ENCODE data around the gene KLHL28. TPM values are rescaled to one million over a fixed set of nuclear protein-coding genes. Genes with fewer than 3 reads are reported as not detected.
A peak's percentile ranks its signal among the peaks of the same experiment; 100 is the strongest.

KLHL28 gene
- total RNA-seq, 1 donor from 2014 or later = 14.5 TPM

GRCh38 chr14:44963775-44964380 lies 2.1 kb upstream of the KLHL28 start:
- no peak for DNase-seq (ENCODE audit: extremely low spot score, unreplicated experiment)
- Mint-ChIP-seq H3K4me1 (ENCODE audit: unreplicated experiment) (peaks cover 46% of the 10 kb centered on the region), H3K27ac (no peak overlapping the region), H3K9me3 (peaks cover 8% of the 10 kb centered on the region), H3K4me3 (no peak overlapping the region), H3K27me3 (no peaks in the 10 kb centered on the region), H3K36me3 (peaks cover 22% of the 10 kb centered on the region)
- TF ChIP-seq CTCF (conservative IDR thresholded peaks at IDR 0.05) = no peak

DNA sequence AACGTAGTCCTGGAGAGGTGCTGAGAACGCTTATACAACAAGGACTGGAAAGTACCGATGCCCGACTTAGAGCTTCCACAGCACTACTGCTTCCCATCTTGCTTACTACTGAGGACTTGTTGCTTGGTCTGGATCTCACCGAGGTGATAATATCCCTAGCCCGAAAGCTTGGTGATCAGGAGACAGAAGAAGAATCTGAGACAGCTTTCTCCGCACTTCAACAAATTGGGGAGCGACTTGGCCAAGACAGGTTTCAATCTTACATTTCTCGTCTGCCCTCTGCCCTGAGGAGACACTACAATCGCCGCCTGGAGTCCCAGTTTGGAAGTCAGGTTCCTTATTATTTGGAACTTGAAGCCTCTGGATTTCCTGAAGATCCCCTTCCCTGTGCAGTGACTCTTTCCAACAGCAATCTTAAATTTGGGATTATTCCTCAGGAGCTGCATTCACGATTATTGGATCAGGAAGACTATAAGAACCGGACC lies 1.3 kb upstream of the KLHL28 start:
- Mint-ChIP-seq H3K4me1 (ENCODE audit: unreplicated experiment) (peaks cover 41% of the 10 kb centered on the region), H3K27me3 (no peaks in the 10 kb centered on the region), H3K27ac (no peak overlapping the region), H3K4me3 (no peak overlapping the region), H3K36me3 (peaks cover 18% of the 10 kb centered on the region), H3K9me3 (peaks cover 4% of the 10 kb centered on the region)
- no peak for TF ChIP-seq CTCF (conservative IDR thresholded peaks at IDR 0.05)
- no peak for DNase-seq (ENCODE audit: extremely low spot score, unreplicated experiment)

GRCh38 chr14:44962334-44963043 lies 742 bp upstream of the KLHL28 start:
- H3K9me3 Mint-ChIP-seq = peaks cover 3% of the 10 kb centered on the region
- DNase-seq (ENCODE audit: extremely low spot score, unreplicated experiment) = peak; percentile 71
- H3K27ac Mint-ChIP-seq = no peak overlapping the region
- no peak overlapping the region for H3K4me3 Mint-ChIP-seq
- no peaks in the 10 kb centered on the region for H3K27me3 Mint-ChIP-seq
- peaks cover 13% of the 10 kb centered on the region for H3K36me3 Mint-ChIP-seq
- TF ChIP-seq CTCF (conservative IDR thresholded peaks at IDR 0.05) = no peak
- H3K4me1 Mint-ChIP-seq (ENCODE audit: unreplicated experiment) = peaks cover 38% of the 10 kb centered on the region

- Mint-ChIP-seq H3K4me1 (ENCODE audit: unreplicated experiment) (peaks cover 29% of the 10 kb centered on the region), H3K27ac (no peak overlapping the region), H3K4me3 (no peak overlapping the region), H3K36me3 (peaks cover 7% of the 10 kb centered on the region), H3K27me3 (no peaks in the 10 kb centered on the region), H3K9me3 (no peaks in the 10 kb centered on the region)
- DNase-seq (ENCODE audit: extremely low spot score, unreplicated experiment) = no peak
- no peak for TF ChIP-seq CTCF (conservative IDR thresholded peaks at IDR 0.05)
These were observed 595 bp downstream of the KLHL28 start for GRCh38 chr14:44961151-44961553.

DNA sequence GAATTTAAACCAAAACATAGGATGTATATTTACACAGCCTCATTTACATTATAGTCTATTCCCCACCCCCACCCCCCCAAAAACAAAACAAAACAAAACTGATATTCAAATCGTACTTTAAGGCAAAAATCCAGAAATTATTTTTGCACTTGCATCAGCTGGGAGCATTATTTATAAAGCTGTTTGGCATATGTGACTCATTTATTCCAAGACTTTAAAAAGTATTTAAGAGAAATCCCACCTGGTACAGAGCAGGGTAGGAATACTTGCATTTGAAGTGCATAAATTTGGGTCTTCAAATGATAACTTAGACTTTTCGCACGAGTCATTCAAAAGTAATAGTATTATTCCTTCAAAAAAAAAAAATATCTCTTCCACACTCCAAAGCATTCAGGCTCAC lies 1.1 kb downstream of the KLHL28 start:
- no peak for TF ChIP-seq CTCF (conservative IDR thresholded peaks at IDR 0.05)
- H3K27ac Mint-ChIP-seq = peak overlapping the region; percentile 57
- no peak overlapping the region for H3K4me3 Mint-ChIP-seq
- no peaks in the 10 kb centered on the region for H3K9me3 Mint-ChIP-seq
- no peak for DNase-seq (ENCODE audit: extremely low spot score, unreplicated experiment)
- peaks cover 29% of the 10 kb centered on the region for H3K4me1 Mint-ChIP-seq (ENCODE audit: unreplicated experiment)
- no peaks in the 10 kb centered on the region for H3K27me3 Mint-ChIP-seq
- peaks cover 7% of the 10 kb centered on the region for H3K36me3 Mint-ChIP-seq
